ENCODE measurements around the gene OGT. TPM values are rescaled to one million over a fixed set of nuclear protein-coding genes. Genes with fewer than 3 reads are reported as not detected.

The OGT gene
- total RNA-seq, 1 donor from 2014 or later, result 272 TPM

GRCh38 chrX:71622032-71622575, 89.2 kb downstream of the OGT start:
- ATAC-seq (ENCODE audit: low read depth) (no peak), DNase-seq (no peak)
- no peaks in the 10 kb centered on the region for H3K27me3 Mint-ChIP-seq
- no peak for TF ChIP-seq CTCF (IDR thresholded peaks at IDR 0.05)
- POLR2A ChIA-PET, result interaction anchor here (0.7 to 3.5 kb wide), 5 partner anchors 11 to 90 kb away, joined by 4 to 20 read pairs (median 7); partner anchors contain the start of gene OGT
- H3K4me1 Mint-ChIP-seq, result peaks cover 68% of the 10 kb centered on the region
- CTCF ChIA-PET, result interaction anchor here (1.2 kb wide), 1 partner anchor 28 kb away, joined by 3 read pairs; no protein-coding TSS in a partner anchor
- H3K27ac Mint-ChIP-seq, result peak overlapping the region; percentile 73
- no peaks in the 10 kb centered on the region for H3K9me3 Mint-ChIP-seq
- intact Hi-C loops (cut with micrococcal nuclease), result no loop called here
- no peak overlapping the region for H3K4me3 Mint-ChIP-seq
- no peaks in the 10 kb centered on the region for H3K36me3 Mint-ChIP-seq (ENCODE audit: low read depth)

GRCh38 chrX:71622576-71623450, 89.9 kb downstream of the OGT start:
- Mint-ChIP-seq H3K27ac (peak overlapping the region; percentile 73), H3K4me3 (peak overlapping the region; percentile 57), H3K27me3 (no peaks in the 10 kb centered on the region), H3K36me3 (ENCODE audit: low read depth) (no peaks in the 10 kb centered on the region), H3K9me3 (no peaks in the 10 kb centered on the region), H3K4me1 (peaks cover 63% of the 10 kb centered on the region)
- TF ChIP-seq CTCF (IDR thresholded peaks at IDR 0.05), result no peak
- DNase-seq (peak; percentile 25), ATAC-seq (ENCODE audit: low read depth) (peak; percentile 45)
- POLR2A ChIA-PET, result interaction anchor here (0.6 to 2.1 kb wide), 6 partner anchors 10 to 90 kb away, joined by 3 to 12 read pairs (median 4); partner anchors contain the start of gene OGT
- intact Hi-C loops (cut with micrococcal nuclease), result no loop called here
- CTCF ChIA-PET, result interaction anchor here (1.2 kb wide), 1 partner anchor 28 kb away, joined by 3 read pairs; no protein-coding TSS in a partner anchor

- Mint-ChIP-seq H3K9me3 (no peaks in the 10 kb centered on the region), H3K27ac (peak overlapping the region; percentile 66), H3K4me1 (peaks cover 55% of the 10 kb centered on the region), H3K27me3 (no peaks in the 10 kb centered on the region), H3K4me3 (peak overlapping the region; percentile 38), H3K36me3 (ENCODE audit: low read depth) (no peaks in the 10 kb centered on the region)
- no peak for TF ChIP-seq CTCF (IDR thresholded peaks at IDR 0.05)
- no peak for DNase-seq
- CTCF ChIA-PET, result no interaction called here
- no peak for ATAC-seq (ENCODE audit: low read depth)
- POLR2A ChIA-PET, result interaction anchor here (0.6 to 1.5 kb wide), 3 partner anchors 9 to 82 kb away, joined by 3 to 4 read pairs (median 3); no protein-coding TSS in a partner anchor
- intact Hi-C loops (cut with micrococcal nuclease), result no loop called here
These were observed 90.8 kb downstream of the OGT start for GRCh38 chrX:71623714-71624113.

GRCh38 chrX:71625471-71625870, 92.6 kb downstream of the OGT start:
- TF ChIP-seq CTCF (IDR thresholded peaks at IDR 0.05), result no peak
- POLR2A ChIA-PET, result no interaction called here
- DNase-seq, result no peak
- H3K4me3 Mint-ChIP-seq, result no peak overlapping the region
- no peak for ATAC-seq (ENCODE audit: low read depth)
- H3K9me3 Mint-ChIP-seq, result no peaks in the 10 kb centered on the region
- no peaks in the 10 kb centered on the region for H3K27me3 Mint-ChIP-seq
- intact Hi-C loops (cut with micrococcal nuclease), result no loop called here
- no peak overlapping the region for H3K27ac Mint-ChIP-seq
- CTCF ChIA-PET, result no interaction called here
- H3K36me3 Mint-ChIP-seq (ENCODE audit: low read depth), result no peaks in the 10 kb centered on the region
- peaks cover 55% of the 10 kb centered on the region for H3K4me1 Mint-ChIP-seq

Other genes with a start within 250 kb of the OGT start
- 398 and 462 TPM in 2 replicates for gene NONO, start 249.5 kb upstream of the OGT start, total RNA-seq
- 2.8 and 6.7 TPM in 2 replicates for gene ITGB1BP2, start 231.4 kb upstream of the OGT start, total RNA-seq
- 64.0 and 70.0 TPM in 2 replicates for gene TAF1, start 166.7 kb upstream of the OGT start, total RNA-seq
- 4.1 and 4.5 TPM in 2 replicates for gene GCNA, start 45.3 kb downstream of the OGT start, total RNA-seq
- 5.4 and 6.4 TPM in 2 replicates for gene CXCR3, start 85.4 kb downstream of the OGT start, total RNA-seq
- gene CXorf49, start 185.2 kb downstream of the OGT start, total RNA-seq, result not detected in 2 replicates
- not detected in 2 replicates for gene CXorf49B, start 230.2 kb downstream of the OGT start, total RNA-seq

Data from activated B cell treated with CpG ODN at 0.5 μM for 24 hours (primary cell).